ENCODE results near the gene EML4.
"Not testable (repeated sequence)": the region's sequence is repeated elsewhere in the genome, so short reads cannot be mapped to it uniquely, and the experiment has no call there.

EML4 gene

GRCh38 chr2:42172020-42172419 lies 2.9 kb downstream of the EML4 start:
- no peak for DNase-seq

GRCh38 chr2:42172566-42172965 lies 3.4 kb downstream of the EML4 start:
- DNase-seq = no peak

- DNase-seq = not testable (repeated sequence)
Observed at GRCh38 chr2:42173467-42173866, 4.3 kb downstream of the EML4 start.

- no peak for DNase-seq
Observed at GRCh38 chr2:42176992-42177738, 8.0 kb downstream of the EML4 start.

GRCh38 chr2:42178335-42178734 lies 9.2 kb downstream of the EML4 start:
- DNase-seq = no peak

- DNase-seq = no peak
Observed at GRCh38 chr2:42180300-42180699, 11.1 kb downstream of the EML4 start.

- DNase-seq = no peak
Observed at GRCh38 chr2:42182654-42183308, 13.6 kb downstream of the EML4 start.

- DNase-seq = no peak
Observed at GRCh38 chr2:42183775-42184174, 14.6 kb downstream of the EML4 start.

GRCh38 chr2:42184346-42184745 lies 15.2 kb downstream of the EML4 start:
- DNase-seq = no peak

GRCh38 chr2:42185220-42185921 lies 16.2 kb downstream of the EML4 start:
- DNase-seq = no peak

- no peak for DNase-seq
Observed at GRCh38 chr2:42186366-42186765, 17.2 kb downstream of the EML4 start.

GRCh38 chr2:42186945-42187632 lies 17.9 kb downstream of the EML4 start:
- no peak for DNase-seq

GRCh38 chr2:42187886-42188285 lies 18.7 kb downstream of the EML4 start:
- no peak for DNase-seq

- DNase-seq = no peak
Observed at GRCh38 chr2:42189235-42189566, 20.0 kb downstream of the EML4 start.

- no peak for DNase-seq
Observed at GRCh38 chr2:42190191-42190590, 21.0 kb downstream of the EML4 start.

GRCh38 chr2:42191285-42192009 lies 22.3 kb downstream of the EML4 start:
- DNase-seq = no peak

GRCh38 chr2:42192010-42192373 lies 22.8 kb downstream of the EML4 start:
- no peak for DNase-seq

- DNase-seq = no peak
Observed at GRCh38 chr2:42192652-42193566, 23.8 kb downstream of the EML4 start.

GRCh38 chr2:42193722-42194187 lies 24.6 kb downstream of the EML4 start:
- DNase-seq = no peak

- DNase-seq = no peak
Observed at GRCh38 chr2:42194428-42194827, 25.3 kb downstream of the EML4 start.

GRCh38 chr2:42195559-42195958 lies 26.4 kb downstream of the EML4 start:
- no peak for DNase-seq

- DNase-seq = no peak
Observed at GRCh38 chr2:42196070-42196402, 26.9 kb downstream of the EML4 start.

Data from NCI-H2171 (cell line).